Uterus (tissue), 4 donors: Measurements from ENCODE around the gene NWD2. TPM values are rescaled to one million over a fixed set of nuclear protein-coding genes. Genes with fewer than 3 reads are reported as not detected.

ENCODE experiments used
- DNase-seq, 2 donors: peaks; one replicate each; pipeline ENCODE4 v3.0.0-alpha.2; 2019 to 2020
- H3K27ac ChIP-seq, 2 donors: fragments of 200-600 bp; sonication (generic); 1 replicate in 1 of 2; 2 replicates in 1 of 2; pipeline ENCODE4 v1.5.1; 2016 to 2018
- H3K27me3 ChIP-seq, 2 donors: fragments of 200-600 bp; sonication (generic); one replicate each; pipeline ENCODE4 v1.5.1; 2018 to 2019; ENCODE audit warnings: control low read depth in 1 of 2
- H3K36me3 ChIP-seq, 2 donors: fragments of 200-600 bp; sonication (generic); one replicate each; pipeline ENCODE4 v1.5.1; 2019; ENCODE audit warnings: control low read depth in 1 of 2
- H3K4me1 ChIP-seq, 2 donors: fragments of 200-600 bp; sonication (generic); one replicate each; pipeline ENCODE4 v1.5.1; 2018 to 2019; ENCODE audit warnings: control low read depth in 1 of 2
- H3K4me3 ChIP-seq, 2 donors: fragments of 200-600 bp; sonication (generic); 1 replicate in 1 of 2; 2 replicates in 1 of 2; pipeline ENCODE4 v1.5.1; 2018 to 2019; ENCODE audit warnings: mild to moderate bottlenecking in 1 of 2
- H3K9me3 ChIP-seq, 2 donors: fragments of 200-600 bp; sonication (generic); one replicate each; pipeline ENCODE4 v1.5.1; 2019; ENCODE audit warnings: control low read depth in 1 of 2
- CTCF ChIP-seq, 4 experiments: fragments of 200-600 bp in 2 of 4; fragments of 450-650 bp in 2 of 4; sonication (generic) in 2 of 4; IDR thresholded peaks; one replicate each; pipeline ENCODE4 v1.5.1; 2016 to 2019; ENCODE audit warnings: antibody characterized with exemption in 4 of 4, mild to moderate bottlenecking in 2 of 4, moderate library complexity in 1 of 4
- POLR2A ChIP-seq, 2 donors: fragments of 450-650 bp; IDR thresholded peaks; one replicate each; pipeline ENCODE4 v1.6.1; 2016; ENCODE audit warnings: antibody characterized with exemption in 2 of 2, mild to moderate bottlenecking in 1 of 2, moderate library complexity in 1 of 2
- intact Hi-C: fragments of 100-400 bp; cut with DNase I; formaldehyde crosslinking; loops from one replicate; pipeline ENCODE4 v1.15.1; 2023; ENCODE audit warnings: low total_unique reads
- total RNA-seq, 4 donors: library from RNA; depleted of rRNA in 3 of 4; stranded (reverse); fragments of >200 nt in 3 of 4; gene quantifications; one replicate each; pipeline versions ENCODE4 v1.1.0 to v1.2.4, GENCODE V29; 2014 to 2023
- donor health status: DM: yes; HTN: yes; CAD: no.

The NWD2 gene
- total RNA-seq, 4 donors from 2014 or later = 0.14 TPM; not detected in 3

- H3K27me3 ChIP-seq = no peaks in the 10 kb centered on the region
- no peaks in the 10 kb centered on the region for H3K9me3 ChIP-seq
- intact Hi-C loops = no loop called here
- no peaks in the 10 kb centered on the region for H3K36me3 ChIP-seq
- no peak for DNase-seq
- no peak overlapping the region for H3K4me3 ChIP-seq
- H3K27ac ChIP-seq = no peak overlapping the region
- TF ChIP-seq CTCF (IDR thresholded peaks at IDR 0.05) (no peak), POLR2A (IDR thresholded peaks at IDR 0.05) (no peak)
- no peaks in the 10 kb centered on the region for H3K4me1 ChIP-seq
These were observed 178.1 kb downstream of the NWD2 start for GRCh38 chr4:37422638-37423037.

GRCh38 chr4:37423310-37423709 is 178.8 kb downstream of the NWD2 start:
- Histone ChIP-seq H3K36me3 (no peaks in the 10 kb centered on the region), H3K27ac (no peak overlapping the region), H3K4me3 (no peak overlapping the region), H3K4me1 (no peaks in the 10 kb centered on the region), H3K9me3 (no peaks in the 10 kb centered on the region), H3K27me3 (no peaks in the 10 kb centered on the region)
- no peak for DNase-seq
- intact Hi-C loops = no loop called here
- no peak for TF ChIP-seq CTCF (IDR thresholded peaks at IDR 0.05)
- TF ChIP-seq POLR2A (IDR thresholded peaks at IDR 0.05) = no peak

GRCh38 chr4:37424753-37425152 is 180.2 kb downstream of the NWD2 start:
- H3K27me3 ChIP-seq = no peaks in the 10 kb centered on the region
- DNase-seq = no peak
- H3K36me3 ChIP-seq = no peaks in the 10 kb centered on the region
- H3K27ac ChIP-seq = no peak overlapping the region
- intact Hi-C loops = no loop called here
- TF ChIP-seq CTCF (IDR thresholded peaks at IDR 0.05) = no peak
- TF ChIP-seq POLR2A (IDR thresholded peaks at IDR 0.05) = no peak
- H3K4me3 ChIP-seq = no peak overlapping the region
- H3K9me3 ChIP-seq = no peaks in the 10 kb centered on the region
- no peaks in the 10 kb centered on the region for H3K4me1 ChIP-seq

GRCh38 chr4:37425857-37426256 is 181.3 kb downstream of the NWD2 start:
- H3K4me1 ChIP-seq = no peaks in the 10 kb centered on the region
- intact Hi-C loops = no loop called here
- no peak for TF ChIP-seq CTCF (IDR thresholded peaks at IDR 0.05)
- TF ChIP-seq POLR2A (IDR thresholded peaks at IDR 0.05) = no peak
- H3K27me3 ChIP-seq = no peaks in the 10 kb centered on the region
- H3K36me3 ChIP-seq = no peaks in the 10 kb centered on the region
- no peak overlapping the region for H3K27ac ChIP-seq
- no peak overlapping the region for H3K4me3 ChIP-seq
- no peaks in the 10 kb centered on the region for H3K9me3 ChIP-seq
- no peak for DNase-seq

GRCh38 chr4:37427193-37427592 is 182.7 kb downstream of the NWD2 start:
- intact Hi-C loops = no loop called here
- no peak for DNase-seq
- Histone ChIP-seq H3K4me1 (no peaks in the 10 kb centered on the region), H3K27ac (no peak overlapping the region), H3K27me3 (no peaks in the 10 kb centered on the region), H3K4me3 (no peak overlapping the region), H3K36me3 (no peaks in the 10 kb centered on the region), H3K9me3 (no peaks in the 10 kb centered on the region)
- TF ChIP-seq POLR2A (IDR thresholded peaks at IDR 0.05) (no peak), CTCF (IDR thresholded peaks at IDR 0.05) (no peak)
